OCI-LY1 (cell line): Measurements from ENCODE around the gene LIMK2.

Experiments used
- H2AFZ ChIP-seq: fragments of 200-600 bp; sonication (generic), shearing (Covaris generic); 2 replicates; pipeline ENCODE4 v1.6.0; 2014; ENCODE audit warnings: antibody characterized with exemption, mild to moderate bottlenecking, low read length
- H3F3A ChIP-seq: fragments of 200-600 bp; sonication (generic), shearing (Covaris generic); 2 replicates; pipeline ENCODE4 v1.6.0; 2014; ENCODE audit warnings: mild to moderate bottlenecking, antibody characterized with exemption, low read length, moderate library complexity; ENCODE audit not compliant: insufficient read depth
- H3K27ac ChIP-seq: fragments of 200-600 bp; sonication (generic); 2 replicates; pipeline ENCODE4 v1.5.1; 2014; ENCODE audit warnings: low read length, mixed run types, mild to moderate bottlenecking, low read depth; ENCODE audit not compliant: poor library complexity, severe bottlenecking
- H3K27me3 ChIP-seq: fragments of 200-600 bp; sonication (generic); 2 replicates; pipeline ENCODE4 v1.6.0; 2014; ENCODE audit warnings: antibody characterized with exemption, mild to moderate bottlenecking, low read length, moderate library complexity; ENCODE audit not compliant: insufficient read depth
- H3K36me3 ChIP-seq: fragments of 200-600 bp; sonication (generic); 2 replicates; pipeline ENCODE4 v1.6.1; 2014; ENCODE audit warnings: mild to moderate bottlenecking, antibody characterized with exemption, low read length, moderate library complexity, mixed read lengths; ENCODE audit not compliant: insufficient read depth
- H3K4me1 ChIP-seq: fragments of 200-600 bp; sonication (generic); 2 replicates; pipeline ENCODE4 v1.5.1; 2014; ENCODE audit warnings: mild to moderate bottlenecking, low read length, moderate library complexity; ENCODE audit not compliant: insufficient read depth, severe bottlenecking
- H3K4me2 ChIP-seq: fragments of 200-600 bp; sonication (generic), shearing (Covaris generic); 2 replicates; pipeline ENCODE4 v1.6.1; 2014; ENCODE audit warnings: low read length
- H3K4me3 ChIP-seq: fragments of 200-600 bp; sonication (generic); 2 replicates; pipeline ENCODE4 v1.5.1; 2014; ENCODE audit warnings: low read length, low read depth, mild to moderate bottlenecking, mixed read lengths; ENCODE audit not compliant: poor library complexity, severe bottlenecking
- H3K79me2 ChIP-seq: fragments of 200-600 bp; shearing (Covaris generic); 2 replicates; pipeline ENCODE4 v1.6.1; 2016; ENCODE audit warnings: mixed run types, low read length, mixed read lengths; ENCODE audit not compliant: insufficient read depth
- H3K9ac ChIP-seq: fragments of 200-600 bp; sonication (generic), shearing (Covaris generic); 2 replicates; pipeline ENCODE4 v1.6.1; 2014; ENCODE audit warnings: mild to moderate bottlenecking, low read length, mixed read lengths
- H3K9me2 ChIP-seq: fragments of 200-600 bp; sonication (generic), shearing (Covaris generic); 2 replicates; pipeline ENCODE4 v1.6.1; 2014; ENCODE audit warnings: low read depth, mild to moderate bottlenecking, low read length, mixed read lengths
- H3K9me3 ChIP-seq: fragments of 200-600 bp; shearing (Covaris generic); 2 replicates; pipeline ENCODE4 v1.6.1; 2014; ENCODE audit warnings: low read length, mixed read lengths
- H4K20me1 ChIP-seq: fragments of 200-600 bp; sonication (generic), shearing (Covaris generic); 2 replicates; pipeline ENCODE4 v1.6.0; 2016; ENCODE audit warnings: mild to moderate bottlenecking, low read length; ENCODE audit not compliant: insufficient read depth
- EZH2 ChIP-seq: fragments of 200-600 bp; sonication (generic), shearing (Covaris generic); IDR thresholded peaks from 2 replicates; pipeline ENCODE4 v1.8.0; 2017; ENCODE audit warnings: borderline replicate concordance, mixed run types, mild to moderate bottlenecking, antibody characterized with exemption, low read length, moderate library complexity, mixed read lengths
- TF ChIP-seq, protein P1 (sequence below): fragments of 200-600 bp; sonication (generic), shearing (Covaris generic); IDR thresholded peaks from 2 replicates; pipeline ENCODE4 v1.5.1; 2017; ENCODE audit warnings: mild to moderate bottlenecking, antibody characterized with exemption, low read length, moderate library complexity, mixed read lengths

LIMK2 gene

DNA sequence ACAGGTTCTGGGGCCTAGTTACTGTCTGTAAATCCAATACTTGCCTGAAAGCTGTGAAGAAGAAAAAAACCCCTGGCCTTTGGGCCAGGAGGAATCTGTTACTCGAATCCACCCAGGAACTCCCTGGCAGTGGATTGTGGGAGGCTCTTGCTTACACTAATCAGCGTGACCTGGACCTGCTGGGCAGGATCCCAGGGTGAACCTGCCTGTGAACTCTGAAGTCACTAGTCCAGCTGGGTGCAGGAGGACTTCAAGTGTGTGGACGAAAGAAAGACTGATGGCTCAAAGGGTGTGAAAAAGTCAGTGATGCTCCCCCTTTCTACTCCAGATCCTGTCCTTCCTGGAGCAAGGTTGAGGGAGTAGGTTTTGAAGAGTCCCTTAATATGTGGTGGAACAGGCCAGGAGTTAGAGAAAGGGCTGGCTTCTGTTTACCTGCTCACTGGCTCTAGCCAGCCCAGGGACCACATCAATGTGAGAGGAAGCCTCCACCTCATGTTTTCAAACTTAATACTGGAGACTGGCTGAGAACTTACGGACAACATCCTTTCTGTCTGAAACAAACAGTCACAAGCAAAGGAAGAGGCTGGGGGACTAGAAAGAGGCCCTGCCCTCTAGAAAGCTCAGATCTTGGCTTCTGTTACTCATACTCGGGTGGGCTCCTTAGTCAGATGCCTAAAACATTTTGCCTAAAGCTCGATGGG, 66.7 kb downstream of the LIMK2 start:
- Histone ChIP-seq H4K20me1 (no peaks in the 10 kb centered on the region), H3K9ac (no peak overlapping the region; the same call in 1 of the 2 replicates), H3K9me3 (no peaks in the 10 kb centered on the region), H3K79me2 (no peaks in the 10 kb centered on the region), H3K4me1 (no peaks in the 10 kb centered on the region), H3K4me3 (no peak overlapping the region), H2AFZ (no peak overlapping the region), H3K9me2 (no peaks in the 10 kb centered on the region), H3K36me3 (peaks cover 86% of the 10 kb centered on the region), H3K27ac (peak overlapping the region; percentile 43), H3K27me3 (no peaks in the 10 kb centered on the region), H3F3A (no peaks in the 10 kb centered on the region), H3K4me2 (no peak overlapping the region)
- TF ChIP-seq, protein P1, sequence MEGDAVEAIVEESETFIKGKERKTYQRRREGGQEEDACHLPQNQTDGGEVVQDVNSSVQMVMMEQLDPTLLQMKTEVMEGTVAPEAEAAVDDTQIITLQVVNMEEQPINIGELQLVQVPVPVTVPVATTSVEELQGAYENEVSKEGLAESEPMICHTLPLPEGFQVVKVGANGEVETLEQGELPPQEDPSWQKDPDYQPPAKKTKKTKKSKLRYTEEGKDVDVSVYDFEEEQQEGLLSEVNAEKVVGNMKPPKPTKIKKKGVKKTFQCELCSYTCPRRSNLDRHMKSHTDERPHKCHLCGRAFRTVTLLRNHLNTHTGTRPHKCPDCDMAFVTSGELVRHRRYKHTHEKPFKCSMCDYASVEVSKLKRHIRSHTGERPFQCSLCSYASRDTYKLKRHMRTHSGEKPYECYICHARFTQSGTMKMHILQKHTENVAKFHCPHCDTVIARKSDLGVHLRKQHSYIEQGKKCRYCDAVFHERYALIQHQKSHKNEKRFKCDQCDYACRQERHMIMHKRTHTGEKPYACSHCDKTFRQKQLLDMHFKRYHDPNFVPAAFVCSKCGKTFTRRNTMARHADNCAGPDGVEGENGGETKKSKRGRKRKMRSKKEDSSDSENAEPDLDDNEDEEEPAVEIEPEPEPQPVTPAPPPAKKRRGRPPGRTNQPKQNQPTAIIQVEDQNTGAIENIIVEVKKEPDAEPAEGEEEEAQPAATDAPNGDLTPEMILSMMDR: no peak
- no peak for TF ChIP-seq EZH2

DNA sequence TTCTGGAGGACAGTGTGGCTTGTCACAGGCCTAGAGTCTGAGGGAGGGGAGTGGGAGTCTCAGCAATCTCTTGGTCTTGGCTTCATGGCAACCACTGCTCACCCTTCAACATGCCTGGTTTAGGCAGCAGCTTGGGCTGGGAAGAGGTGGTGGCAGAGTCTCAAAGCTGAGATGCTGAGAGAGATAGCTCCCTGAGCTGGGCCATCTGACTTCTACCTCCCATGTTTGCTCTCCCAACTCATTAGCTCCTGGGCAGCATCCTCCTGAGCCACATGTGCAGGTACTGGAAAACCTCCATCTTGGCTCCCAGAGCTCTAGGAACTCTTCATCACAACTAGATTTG, 67.2 kb downstream of the LIMK2 start:
- H3K36me3 ChIP-seq: peaks cover 86% of the 10 kb centered on the region

DNA sequence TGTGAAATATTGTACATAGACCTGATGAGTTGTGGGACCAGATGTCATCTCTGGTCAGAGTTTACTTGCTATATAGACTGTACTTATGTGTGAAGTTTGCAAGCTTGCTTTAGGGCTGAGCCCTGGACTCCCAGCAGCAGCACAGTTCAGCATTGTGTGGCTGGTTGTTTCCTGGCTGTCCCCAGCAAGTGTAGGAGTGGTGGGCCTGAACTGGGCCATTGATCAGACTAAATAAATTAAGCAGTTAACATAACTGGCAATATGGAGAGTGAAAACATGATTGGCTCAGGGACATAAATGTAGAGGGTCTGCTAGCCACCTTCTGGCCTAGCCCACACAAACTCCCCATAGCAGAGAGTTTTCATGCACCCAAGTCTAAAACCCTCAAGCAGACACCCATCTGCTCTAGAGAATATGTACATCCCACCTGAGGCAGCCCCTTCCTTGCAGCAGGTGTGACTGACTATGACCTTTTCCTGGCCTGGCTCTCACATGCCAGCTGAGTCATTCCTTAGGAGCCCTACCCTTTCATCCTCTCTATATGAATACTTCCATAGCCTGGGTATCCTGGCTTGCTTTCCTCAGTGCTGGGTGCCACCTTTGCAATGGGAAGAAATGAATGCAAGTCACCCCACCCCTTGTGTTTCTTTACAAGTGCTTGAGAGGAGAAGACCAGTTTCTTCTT, 67.9 kb downstream of the LIMK2 start:
- H3F3A ChIP-seq: no peaks in the 10 kb centered on the region
- H2AFZ ChIP-seq: no peak overlapping the region
- H3K9ac ChIP-seq: no peak overlapping the region
- H3K79me2 ChIP-seq: no peaks in the 10 kb centered on the region
- TF ChIP-seq EZH2: no peak
- TF ChIP-seq, protein P1: no peak
- no peak overlapping the region for H3K4me3 ChIP-seq
- no peaks in the 10 kb centered on the region for H3K9me3 ChIP-seq
- H4K20me1 ChIP-seq: no peaks in the 10 kb centered on the region
- no peaks in the 10 kb centered on the region for H3K4me1 ChIP-seq
- H3K36me3 ChIP-seq: peaks cover 88% of the 10 kb centered on the region
- no peak overlapping the region for H3K4me2 ChIP-seq
- H3K27me3 ChIP-seq: no peaks in the 10 kb centered on the region
- peak overlapping the region; percentile 11 for H3K27ac ChIP-seq
- no peaks in the 10 kb centered on the region for H3K9me2 ChIP-seq

More for the DNA sequence above, 67.2 kb downstream of the LIMK2 start:
- Histone ChIP-seq H2AFZ (no peak overlapping the region), H3F3A (no peaks in the 10 kb centered on the region), H3K4me2 (no peak overlapping the region), H3K27me3 (no peaks in the 10 kb centered on the region), H3K79me2 (no peaks in the 10 kb centered on the region), H3K9me3 (no peaks in the 10 kb centered on the region), H3K27ac (peak overlapping the region; percentile 43), H3K4me3 (no peak overlapping the region), H3K9me2 (no peaks in the 10 kb centered on the region), H3K4me1 (no peaks in the 10 kb centered on the region), H4K20me1 (no peaks in the 10 kb centered on the region), H3K9ac (no peak overlapping the region; the same call in 1 of the 2 replicates)
- no peak for TF ChIP-seq EZH2
- TF ChIP-seq, protein P1: no peak
